ENCODE data around the gene FAM83F.

GRCh38 chr22:39997939-39998726, 3.4 kb downstream of the FAM83F start:
- TF ChIP-seq CTCF (conservative IDR thresholded peaks at IDR 0.05) = no peak
- no peak for TF ChIP-seq EZH2 (IDR thresholded peaks at IDR 0.05; ENCODE audit: low read depth)
